ENCODE results near the gene ULBP1.

DNA sequence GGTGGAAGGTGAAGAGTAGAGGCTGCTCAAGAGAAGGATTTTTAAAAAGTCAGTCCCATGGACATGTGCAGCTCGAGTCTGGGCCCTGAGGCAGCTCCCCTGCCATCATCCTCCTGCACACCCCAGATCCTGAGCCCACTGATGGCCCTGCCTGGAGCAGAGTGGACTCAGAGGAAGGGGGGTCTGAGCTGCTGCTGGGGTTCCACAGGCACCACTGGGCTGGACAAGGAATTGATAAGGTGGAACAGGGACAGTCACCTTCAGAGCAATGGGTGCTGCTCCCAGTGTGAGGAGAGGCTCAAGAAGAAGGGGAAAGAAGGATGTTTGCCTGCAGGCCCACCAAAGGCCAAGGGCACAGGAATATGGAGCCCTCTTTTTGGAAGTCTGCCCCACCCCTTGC, 15.7 kb upstream of the ULBP1 start:
- TF ChIP-seq, protein P1, sequence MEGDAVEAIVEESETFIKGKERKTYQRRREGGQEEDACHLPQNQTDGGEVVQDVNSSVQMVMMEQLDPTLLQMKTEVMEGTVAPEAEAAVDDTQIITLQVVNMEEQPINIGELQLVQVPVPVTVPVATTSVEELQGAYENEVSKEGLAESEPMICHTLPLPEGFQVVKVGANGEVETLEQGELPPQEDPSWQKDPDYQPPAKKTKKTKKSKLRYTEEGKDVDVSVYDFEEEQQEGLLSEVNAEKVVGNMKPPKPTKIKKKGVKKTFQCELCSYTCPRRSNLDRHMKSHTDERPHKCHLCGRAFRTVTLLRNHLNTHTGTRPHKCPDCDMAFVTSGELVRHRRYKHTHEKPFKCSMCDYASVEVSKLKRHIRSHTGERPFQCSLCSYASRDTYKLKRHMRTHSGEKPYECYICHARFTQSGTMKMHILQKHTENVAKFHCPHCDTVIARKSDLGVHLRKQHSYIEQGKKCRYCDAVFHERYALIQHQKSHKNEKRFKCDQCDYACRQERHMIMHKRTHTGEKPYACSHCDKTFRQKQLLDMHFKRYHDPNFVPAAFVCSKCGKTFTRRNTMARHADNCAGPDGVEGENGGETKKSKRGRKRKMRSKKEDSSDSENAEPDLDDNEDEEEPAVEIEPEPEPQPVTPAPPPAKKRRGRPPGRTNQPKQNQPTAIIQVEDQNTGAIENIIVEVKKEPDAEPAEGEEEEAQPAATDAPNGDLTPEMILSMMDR (IDR thresholded peaks at IDR 0.05), result no peak
- no peak for TF ChIP-seq POLR2A (IDR thresholded peaks at IDR 0.05)
